Esophagus muscularis mucosa (tissue), 4 donors: Measurements from ENCODE around the gene LCE1A. TPM values are rescaled to one million over a fixed set of nuclear protein-coding genes. Genes with fewer than 3 reads are reported as not detected.

Source experiments
- DNase-seq: peaks from one replicate; pipeline ENCODE4 v3.0.0-alpha.2; 2017; ENCODE audit errors: extremely low spot score
- H3K27ac ChIP-seq, 4 donors: fragments of 200-600 bp; sonication (generic); replicated peaks in 1 of 4; 1 replicate in 3 of 4; 2 replicates in 1 of 4; pipeline ENCODE4 v1.5.1; 2016 to 2019; ENCODE audit warnings: mild to moderate bottlenecking in 1 of 4
- H3K27me3 ChIP-seq, 4 donors: fragments of 200-600 bp; sonication (generic); one replicate each; pipeline versions ENCODE4 v1.5.1 to v1.6.0; 2016 to 2019
- H3K36me3 ChIP-seq, 4 donors: fragments of 200-600 bp; sonication (generic); one replicate each; pipeline ENCODE4 v1.5.1; 2016 to 2019
- H3K4me1 ChIP-seq, 4 donors: fragments of 200-600 bp; sonication (generic); one replicate each; pipeline ENCODE4 v1.5.1; 2016 to 2019
- H3K4me3 ChIP-seq, 4 donors: fragments of 200-600 bp; sonication (generic); 1 replicate in 2 of 4; 2 replicates in 2 of 4; pipeline ENCODE4 v1.5.1; 2016 to 2019; ENCODE audit warnings: mild to moderate bottlenecking in 4 of 4, moderate library complexity in 1 of 4
- H3K9me3 ChIP-seq, 4 donors: fragments of 200-600 bp; sonication (generic); 1 replicate in 3 of 4; 2 replicates in 1 of 4; pipeline ENCODE4 v1.5.1; 2016 to 2019
- EP300 ChIP-seq: sonication (generic); formaldehyde crosslinking; IDR thresholded peaks from one replicate; pipeline ENCODE4 v1.6.1; 2017; ENCODE audit warnings: antibody characterized with exemption
- POLR2A ChIP-seq: fragments of 450-650 bp; IDR thresholded peaks from one replicate; pipeline ENCODE4 v1.6.1; 2017; ENCODE audit warnings: antibody characterized with exemption, moderate library complexity, mild to moderate bottlenecking, low read depth
- POLR2AphosphoS5 ChIP-seq, 2 donors: sonication (generic); formaldehyde crosslinking; IDR thresholded peaks; one replicate each; pipeline ENCODE4 v1.6.1; 2017; ENCODE audit warnings: antibody characterized with exemption in 2 of 2
- WGBS: methylation state at CpG from one replicate; pipeline ENCODE4 v1.1.5; 2018; 5-methylcytosine and 5-hydroxymethylcytosine counted together
- intact Hi-C: fragments of 100-400 bp; cut with DNase I; formaldehyde crosslinking; loops from one replicate; pipeline ENCODE4 v1.15.1; 2023
- total RNA-seq, 4 donors: library from RNA; depleted of rRNA; stranded (reverse); fragments of >200 nt; gene quantifications; one replicate each; pipeline versions ENCODE4 v1.1.0 to v1.2.1, GENCODE V29; 2016
- TF ChIP-seq, protein P1 (sequence below), 3 experiments: fragments of 200-600 bp in 2 of 3; fragments of 450-650 bp in 1 of 3; sonication (generic) in 2 of 3; IDR thresholded peaks; one replicate each; pipeline ENCODE4 v1.5.1; 2017 to 2019; ENCODE audit warnings: antibody characterized with exemption in 3 of 3, mild to moderate bottlenecking in 2 of 3, moderate library complexity in 1 of 3

LCE1A gene
- total RNA-seq, 4 donors from 2014 or later = not detected

- intact Hi-C loops = no loop called here
- Histone ChIP-seq H3K27me3 (no peaks in the 10 kb centered on the region), H3K4me3 (no peak overlapping the region), H3K4me1 (peaks cover 0 to 33% (median 23%) of the 10 kb centered on the region in 4 donors), H3K9me3 (no peaks in the 10 kb centered on the region), H3K36me3 (no peaks in the 10 kb centered on the region), H3K27ac (no peak overlapping the region)
- no peak for DNase-seq
- no peak for TF ChIP-seq POLR2A
- TF ChIP-seq POLR2AphosphoS5 (IDR thresholded peaks at IDR 0.05) = no peak
- TF ChIP-seq, protein P1, sequence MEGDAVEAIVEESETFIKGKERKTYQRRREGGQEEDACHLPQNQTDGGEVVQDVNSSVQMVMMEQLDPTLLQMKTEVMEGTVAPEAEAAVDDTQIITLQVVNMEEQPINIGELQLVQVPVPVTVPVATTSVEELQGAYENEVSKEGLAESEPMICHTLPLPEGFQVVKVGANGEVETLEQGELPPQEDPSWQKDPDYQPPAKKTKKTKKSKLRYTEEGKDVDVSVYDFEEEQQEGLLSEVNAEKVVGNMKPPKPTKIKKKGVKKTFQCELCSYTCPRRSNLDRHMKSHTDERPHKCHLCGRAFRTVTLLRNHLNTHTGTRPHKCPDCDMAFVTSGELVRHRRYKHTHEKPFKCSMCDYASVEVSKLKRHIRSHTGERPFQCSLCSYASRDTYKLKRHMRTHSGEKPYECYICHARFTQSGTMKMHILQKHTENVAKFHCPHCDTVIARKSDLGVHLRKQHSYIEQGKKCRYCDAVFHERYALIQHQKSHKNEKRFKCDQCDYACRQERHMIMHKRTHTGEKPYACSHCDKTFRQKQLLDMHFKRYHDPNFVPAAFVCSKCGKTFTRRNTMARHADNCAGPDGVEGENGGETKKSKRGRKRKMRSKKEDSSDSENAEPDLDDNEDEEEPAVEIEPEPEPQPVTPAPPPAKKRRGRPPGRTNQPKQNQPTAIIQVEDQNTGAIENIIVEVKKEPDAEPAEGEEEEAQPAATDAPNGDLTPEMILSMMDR (IDR thresholded peaks at IDR 0.05) = no peak
Observed at GRCh38 chr1:152864443-152864842, 37.2 kb downstream of the LCE1A start.

GRCh38 chr1:152866321-152866720 is 39.0 kb downstream of the LCE1A start:
- intact Hi-C loops = no loop called here
- Histone ChIP-seq H3K4me3 (no peak overlapping the region), H3K4me1 (peaks cover 0 to 20% (median 15%) of the 10 kb centered on the region in 4 donors), H3K36me3 (no peaks in the 10 kb centered on the region), H3K27ac (no peak overlapping the region), H3K27me3 (no peaks in the 10 kb centered on the region), H3K9me3 (no peaks in the 10 kb centered on the region)
- DNase-seq = peak; percentile 4
- TF ChIP-seq POLR2AphosphoS5 (IDR thresholded peaks at IDR 0.05) = no peak
- no peak for TF ChIP-seq POLR2A
- TF ChIP-seq, protein P1 (IDR thresholded peaks at IDR 0.05) = no peak
- TF ChIP-seq EP300 = no peak
- 88% methylated on average over 2 of the region's 2 CpGs for WGBS

DNA sequence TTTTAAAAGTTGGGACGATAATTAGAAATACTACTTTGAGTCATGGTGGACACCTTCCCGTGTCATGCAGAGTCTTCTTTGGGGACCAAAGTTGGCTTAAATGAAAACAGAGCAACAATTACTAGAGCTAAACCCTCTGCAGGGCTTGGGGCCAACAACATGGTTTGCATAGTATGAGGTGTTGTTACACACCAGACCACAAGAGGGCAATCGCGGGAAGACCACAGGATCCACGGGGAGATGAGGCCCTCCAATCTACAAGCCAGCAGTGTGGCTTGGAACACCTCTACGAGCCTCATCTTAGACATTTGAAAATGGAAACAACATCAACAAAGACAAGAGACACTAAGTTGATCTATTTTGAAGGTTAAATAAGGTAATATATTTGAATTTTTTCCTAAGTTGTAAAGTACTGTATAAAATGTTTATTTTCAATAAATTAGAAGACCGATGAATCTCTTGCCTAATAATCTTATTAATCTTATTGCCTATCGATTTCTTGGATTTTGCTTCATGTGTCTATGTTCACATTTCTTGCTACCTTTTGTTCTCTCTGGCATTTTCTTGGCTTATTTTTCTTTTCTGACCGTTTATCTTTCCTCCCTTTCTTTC is 42.6 kb downstream of the LCE1A start:
- 38% methylated on average over 9 of the region's 9 CpGs for WGBS
- Histone ChIP-seq H3K4me1 (peaks cover 0 to 5% (median 0%) of the 10 kb centered on the region in 4 donors), H3K27ac (no peak overlapping the region), H3K4me3 (no peak overlapping the region), H3K36me3 (no peaks in the 10 kb centered on the region), H3K9me3 (no peaks in the 10 kb centered on the region), H3K27me3 (no peaks in the 10 kb centered on the region)
- intact Hi-C loops = loop anchor here (1.0 kb wide), 1 partner anchor 56 kb away; no protein-coding TSS in a partner anchor
- DNase-seq = no peak
- TF ChIP-seq POLR2A = no peak
- TF ChIP-seq, protein P1 (IDR thresholded peaks at IDR 0.05) = peak; percentile 60 to 80 (median 65)
- TF ChIP-seq EP300 = no peak

DNA sequence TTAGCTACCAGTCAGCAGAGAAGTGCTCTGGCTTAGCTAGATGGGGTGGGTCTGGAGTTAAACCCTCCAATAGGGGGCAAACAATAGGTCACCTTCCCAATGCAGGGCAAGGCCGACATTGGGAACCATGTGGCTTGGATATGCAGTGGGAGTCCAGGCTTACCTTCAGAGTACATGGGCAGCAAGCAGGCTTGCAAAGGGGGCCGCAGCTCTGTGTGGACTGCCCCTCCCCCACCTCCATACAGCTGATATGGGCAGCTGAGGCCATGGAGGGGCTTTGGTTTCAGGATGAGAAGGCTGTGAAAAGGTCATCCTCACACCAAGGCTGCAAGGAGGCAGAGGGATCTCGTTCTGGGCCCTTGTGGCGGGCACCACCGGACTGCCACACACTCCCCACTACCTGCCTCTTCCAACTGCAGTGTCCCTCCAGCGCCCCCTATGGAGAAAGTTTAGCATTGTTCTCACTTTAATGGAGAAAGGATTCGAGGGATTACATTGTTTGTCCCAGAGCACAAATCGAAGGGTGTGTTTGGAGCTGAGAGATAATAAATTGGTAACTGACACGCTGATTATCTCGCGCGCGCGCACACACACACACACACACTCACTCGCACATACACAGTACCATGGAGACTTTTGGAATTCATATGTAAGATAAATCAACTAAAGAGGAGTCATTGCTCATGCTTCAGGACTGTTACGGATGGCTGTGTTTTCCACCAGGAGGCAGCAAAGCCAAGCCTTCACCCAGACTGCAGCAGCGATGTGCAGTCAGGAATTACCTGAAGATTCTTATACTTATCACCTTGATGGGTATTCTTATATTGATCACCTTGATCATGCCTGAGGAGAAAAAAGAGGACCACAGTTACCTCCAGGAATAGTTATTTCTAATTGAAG is 43.8 kb downstream of the LCE1A start:
- no peaks in the 10 kb centered on the region for H3K9me3 ChIP-seq
- H3K27me3 ChIP-seq = no peaks in the 10 kb centered on the region
- no peak overlapping the region for H3K4me3 ChIP-seq
- intact Hi-C loops = loop anchor here (1.0 kb wide), 1 partner anchor 55 kb away; no protein-coding TSS in a partner anchor
- H3K36me3 ChIP-seq = no peaks in the 10 kb centered on the region
- TF ChIP-seq, protein P1 (IDR thresholded peaks at IDR 0.05) = peak; percentile 53 to 56 (median 55)
- TF ChIP-seq POLR2A = no peak
- no peak for TF ChIP-seq POLR2AphosphoS5 (IDR thresholded peaks at IDR 0.05)
- peak; percentile 66 for DNase-seq
- no peak overlapping the region for H3K27ac ChIP-seq
- H3K4me1 ChIP-seq = peaks cover 0 to 5% (median 0%) of the 10 kb centered on the region in 4 donors
- 63% methylated on average over 17 of the region's 17 CpGs for WGBS
